Common myeloid progenitor, CD34-positive (primary cell): Measurements from ENCODE around the gene MTRF1.
A peak's percentile ranks its signal among the peaks of the same experiment; 100 is the strongest.
"Not testable (repeated sequence)": the region's sequence is repeated elsewhere in the genome, so short reads cannot be mapped to it uniquely, and the experiment has no call there.

Experiments used
- CTCF ChIA-PET: fragments of 350-600 bp; sonication (Branson Sonifier 250); formaldehyde crosslinking; loops from one replicate; lab custom pipeline; 2021; ENCODE audit warnings: antibody characterized with exemption; lab: Charles Lee
- POLR2A ChIA-PET: fragments of 350-600 bp; sonication (Branson Sonifier 250); formaldehyde crosslinking; loops from one replicate; lab custom pipeline; 2021; ENCODE audit warnings: antibody characterized with exemption; lab: Charles Lee
- DNase-seq, 3 donors: peaks; one replicate each; pipeline versions ENCODE4 v3.0.0 to v3.0.0-alpha.2; 2013
- H3K27ac ChIP-seq, 2 experiments: 1 replicate in 1 of 2; 2 replicates in 1 of 2; pipeline ENCODE4 v1.7.0; 2013; ENCODE audit warnings: inconsistent platforms in 2 of 2, low read length in 2 of 2, mild to moderate bottlenecking in 2 of 2, low read depth in 1 of 2, moderate library complexity in 1 of 2; ENCODE audit not compliant: severe bottlenecking in 2 of 2, insufficient read depth in 1 of 2, poor library complexity in 1 of 2
- H3K27me3 ChIP-seq, 5 experiments: replicated peaks in 2 of 5; 1 replicate in 3 of 5; 2 replicates in 2 of 5; pipeline versions ENCODE4 v1.6.1 to v1.7.0; 2013; ENCODE audit warnings: low read length in 4 of 5, mild to moderate bottlenecking in 2 of 5, moderate library complexity in 2 of 5, inconsistent platforms in 1 of 5; ENCODE audit not compliant: insufficient read depth in 5 of 5, control insufficient read depth in 4 of 5
- H3K36me3 ChIP-seq, 4 experiments: 1 replicate in 2 of 4; 2 replicates in 2 of 4; pipeline versions ENCODE4 v1.6.1 to v1.7.0; 2013; ENCODE audit warnings: low read length in 3 of 4, control low read depth in 1 of 4, mild to moderate bottlenecking in 1 of 4; ENCODE audit not compliant: control insufficient read depth in 4 of 4, insufficient read depth in 4 of 4
- H3K4me1 ChIP-seq, 4 experiments: 1 replicate in 3 of 4; 2 replicates in 1 of 4; pipeline versions ENCODE4 v1.6.1 to v1.7.1; 2013; ENCODE audit warnings: low read length in 3 of 4, mild to moderate bottlenecking in 3 of 4, control low read depth in 1 of 4, inconsistent platforms in 1 of 4, moderate library complexity in 1 of 4; ENCODE audit not compliant: control insufficient read depth in 4 of 4, insufficient read depth in 4 of 4; ENCODE audit errors: control extremely low read depth in 1 of 4
- H3K4me3 ChIP-seq, 7 experiments: 1 replicate in 4 of 7; 2 replicates in 3 of 7; pipeline versions ENCODE4 v1.5.1 to v1.7.0; 2013; ENCODE audit warnings: mild to moderate bottlenecking in 7 of 7, low read length in 6 of 7, moderate library complexity in 6 of 7, inconsistent platforms in 2 of 7, low read depth in 2 of 7, control low read depth in 1 of 7; ENCODE audit not compliant: insufficient read depth in 4 of 7, control insufficient read depth in 1 of 7; ENCODE audit errors: extremely low read depth in 1 of 7
- H3K9me3 ChIP-seq, 5 experiments: 1 replicate in 4 of 5; 2 replicates in 1 of 5; pipeline versions ENCODE4 v1.6.1 to v1.7.1; 2013; ENCODE audit warnings: low read length in 4 of 5, mild to moderate bottlenecking in 2 of 5, inconsistent platforms in 1 of 5, low read depth in 1 of 5, moderate library complexity in 1 of 5; ENCODE audit not compliant: control insufficient read depth in 4 of 5, insufficient read depth in 2 of 5; ENCODE audit errors: control extremely low read depth in 1 of 5
- WGBS: methylation state at CpG from one replicate; pipeline ENCODE4 v1.1.5; 2013; ENCODE audit not compliant: insufficient coverage; 5-methylcytosine and 5-hydroxymethylcytosine counted together

MTRF1 gene

GRCh38 chr13:41279156-41279555 lies 15.8 kb upstream of the MTRF1 start:
- H3K27ac ChIP-seq, H3K4me3 ChIP-seq, H3K36me3 ChIP-seq, CTCF ChIA-PET, POLR2A ChIA-PET, DNase-seq, H3K9me3 ChIP-seq, H3K27me3 ChIP-seq, H3K4me1 ChIP-seq: not testable (repeated sequence)
- WGBS = 80% methylated on average over 2 of the region's 2 CpGs

GRCh38 chr13:41276824-41277223 lies 13.4 kb upstream of the MTRF1 start:
- POLR2A ChIA-PET = no interaction called here

GRCh38 chr13:41274881-41275280 lies 11.5 kb upstream of the MTRF1 start:
- H3K27ac ChIP-seq = no peak overlapping the region
- ChIA-PET CTCF (no interaction called here), POLR2A (no interaction called here)
- no peaks in the 10 kb centered on the region for H3K4me1 ChIP-seq
- H3K36me3 ChIP-seq = no peaks in the 10 kb centered on the region
- DNase-seq = no peak
- WGBS = 97% methylated on average over 11 of the region's 11 CpGs
- H3K4me3 ChIP-seq = no peak overlapping the region
- H3K9me3 ChIP-seq = no peaks in the 10 kb centered on the region
- H3K27me3 ChIP-seq = no peaks in the 10 kb centered on the region

More at GRCh38 chr13:41276824-41277223, 13.4 kb upstream of the MTRF1 start:
- Histone ChIP-seq H3K9me3 (no peaks in the 10 kb centered on the region), H3K36me3 (no peaks in the 10 kb centered on the region), H3K4me1 (no peaks in the 10 kb centered on the region), H3K4me3 (no peak overlapping the region), H3K27me3 (no peaks in the 10 kb centered on the region), H3K27ac (no peak overlapping the region)
- DNase-seq = no peak
- CTCF ChIA-PET = no interaction called here

- H3K4me3 ChIP-seq = no peak overlapping the region
- CTCF ChIA-PET = no interaction called here
- H3K27me3 ChIP-seq = no peaks in the 10 kb centered on the region
- no peaks in the 10 kb centered on the region for H3K36me3 ChIP-seq
- WGBS = 100% methylated on average over 2 of the region's 3 CpGs
- DNase-seq = no peak
- POLR2A ChIA-PET = no interaction called here
- no peak overlapping the region for H3K27ac ChIP-seq
- H3K4me1 ChIP-seq = no peaks in the 10 kb centered on the region
- peaks cover 0 to 1% (median 0%) of the 10 kb centered on the region in 5 experiments for H3K9me3 ChIP-seq
Measured at GRCh38 chr13:41273831-41274441, 10.6 kb upstream of the MTRF1 start.

GRCh38 chr13:41271456-41272285 lies 8.3 kb upstream of the MTRF1 start:
- WGBS = 80% methylated on average over 3 of the region's 6 CpGs
- CTCF ChIA-PET = no interaction called here
- Histone ChIP-seq H3K4me3 (no peak overlapping the region), H3K27me3 (no peaks in the 10 kb centered on the region), H3K9me3 (peaks cover 0 to 14% (median 7%) of the 10 kb centered on the region in 5 experiments), H3K27ac (no peak overlapping the region), H3K4me1 (no peaks in the 10 kb centered on the region), H3K36me3 (no peaks in the 10 kb centered on the region)
- DNase-seq = no peak
- POLR2A ChIA-PET = no interaction called here

GRCh38 chr13:41268764-41269163 lies 5.4 kb upstream of the MTRF1 start:
- H3K4me1 ChIP-seq = peaks cover 0 to 2% (median 0%) of the 10 kb centered on the region in 4 experiments
- H3K27ac ChIP-seq = no peak overlapping the region
- no peak overlapping the region for H3K4me3 ChIP-seq
- POLR2A ChIA-PET = no interaction called here
- peak; percentile 51 to 82 (median 78) for DNase-seq
- H3K36me3 ChIP-seq = no peaks in the 10 kb centered on the region
- CTCF ChIA-PET = no interaction called here
- no CpG with 5 or more reads among the region's 1 CpG for WGBS
- H3K27me3 ChIP-seq = no peaks in the 10 kb centered on the region
- H3K9me3 ChIP-seq = peaks cover 0 to 14% (median 7%) of the 10 kb centered on the region in 5 experiments

GRCh38 chr13:41267106-41267505 lies 3.7 kb upstream of the MTRF1 start:
- peaks cover 2 to 7% (median 6%) of the 10 kb centered on the region in 4 experiments for H3K4me1 ChIP-seq
- POLR2A ChIA-PET = no interaction called here
- no peak overlapping the region for H3K27ac ChIP-seq
- H3K27me3 ChIP-seq = no peaks in the 10 kb centered on the region
- CTCF ChIA-PET = no interaction called here
- no peaks in the 10 kb centered on the region for H3K36me3 ChIP-seq
- DNase-seq = no peak
- peaks cover 0 to 14% (median 7%) of the 10 kb centered on the region in 5 experiments for H3K9me3 ChIP-seq
- H3K4me3 ChIP-seq = no peak overlapping the region
